ENCODE measurements around the gene PAPPA2.

PAPPA2 gene

DNA sequence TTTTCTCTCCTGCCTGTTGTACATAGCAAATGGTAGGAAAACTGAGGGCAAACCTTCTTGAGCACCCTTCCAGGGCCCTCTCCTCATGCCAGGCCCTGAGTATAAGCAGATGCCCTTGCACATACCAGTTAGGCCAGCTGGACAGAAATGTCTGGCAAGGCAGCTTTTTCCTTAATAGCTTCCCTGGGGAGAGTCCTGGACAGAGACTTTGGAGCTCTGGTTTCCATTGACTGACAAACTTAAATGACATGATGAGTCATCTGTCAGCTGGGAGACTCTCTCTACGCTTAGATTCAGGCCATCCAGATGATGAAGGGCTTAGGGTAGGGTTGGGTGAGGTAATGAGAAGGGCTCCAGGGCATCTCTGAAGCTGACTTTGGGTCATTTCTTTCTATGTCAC, 384.1 kb downstream of the PAPPA2 start:
- no peak overlapping the region for H3K4me3 ChIP-seq (ENCODE audit: low read depth, low read length)
- TF ChIP-seq CTCF (IDR thresholded peaks at IDR 0.05; ENCODE audit: borderline replicate concordance, insufficient read depth, low read depth, low read length) = no peak

- no peak overlapping the region for H3K4me3 ChIP-seq (ENCODE audit: low read depth, low read length)
- TF ChIP-seq CTCF (IDR thresholded peaks at IDR 0.05; ENCODE audit: borderline replicate concordance, insufficient read depth, low read depth, low read length) = no peak
Observed at GRCh38 chr1:176849281-176849680, 386.3 kb downstream of the PAPPA2 start.

DNA sequence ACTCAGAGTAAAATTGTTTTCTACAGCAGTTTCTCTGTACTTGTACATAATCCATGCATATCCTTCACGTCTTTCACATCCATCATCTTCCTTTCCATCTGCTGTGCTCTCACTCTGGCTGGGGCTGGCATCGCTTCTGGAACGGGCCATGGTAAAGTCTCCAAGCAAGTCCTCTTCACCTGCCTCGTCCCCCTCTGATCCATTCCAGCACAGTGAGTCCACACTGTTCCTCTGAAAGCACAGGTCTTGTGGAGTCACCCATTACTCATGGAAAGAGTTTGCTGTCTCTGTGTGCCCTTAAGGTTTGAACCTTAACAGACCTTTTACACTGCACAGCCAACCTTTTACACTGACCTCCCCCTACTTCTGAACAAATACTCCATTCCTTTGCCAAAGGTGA, 387.9 kb downstream of the PAPPA2 start:
- H3K4me3 ChIP-seq (ENCODE audit: low read depth, low read length) = no peak overlapping the region
- no peak for TF ChIP-seq CTCF (IDR thresholded peaks at IDR 0.05; ENCODE audit: borderline replicate concordance, insufficient read depth, low read depth, low read length)

- TF ChIP-seq CTCF (IDR thresholded peaks at IDR 0.05; ENCODE audit: borderline replicate concordance, insufficient read depth, low read depth, low read length) = no peak
- no peak overlapping the region for H3K4me3 ChIP-seq (ENCODE audit: low read depth, low read length)
Observed at GRCh38 chr1:176852124-176852523, 389.1 kb downstream of the PAPPA2 start.

DNA sequence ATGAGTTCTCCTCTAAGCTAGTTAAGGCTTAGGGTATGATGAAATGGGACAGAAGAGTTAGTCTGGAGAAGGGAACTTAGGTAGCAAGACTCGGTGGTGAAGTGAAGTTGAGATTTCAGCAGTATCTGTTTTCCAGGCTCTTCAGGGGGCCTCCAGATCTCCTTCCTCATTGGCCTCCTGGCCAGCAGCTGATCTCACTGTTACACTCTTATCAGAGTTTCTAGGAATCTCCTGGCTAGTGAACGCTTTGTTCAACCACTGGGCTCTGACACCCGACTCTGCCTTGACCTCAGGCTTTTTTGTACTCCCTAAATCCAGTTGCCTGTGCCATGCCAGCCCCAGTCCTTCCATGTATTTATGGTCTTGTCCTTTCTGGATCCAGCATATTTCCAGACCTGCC, 390.5 kb downstream of the PAPPA2 start:
- no peak overlapping the region for H3K4me3 ChIP-seq (ENCODE audit: low read depth, low read length)
- no peak for TF ChIP-seq CTCF (IDR thresholded peaks at IDR 0.05; ENCODE audit: borderline replicate concordance, insufficient read depth, low read depth, low read length)

DNA sequence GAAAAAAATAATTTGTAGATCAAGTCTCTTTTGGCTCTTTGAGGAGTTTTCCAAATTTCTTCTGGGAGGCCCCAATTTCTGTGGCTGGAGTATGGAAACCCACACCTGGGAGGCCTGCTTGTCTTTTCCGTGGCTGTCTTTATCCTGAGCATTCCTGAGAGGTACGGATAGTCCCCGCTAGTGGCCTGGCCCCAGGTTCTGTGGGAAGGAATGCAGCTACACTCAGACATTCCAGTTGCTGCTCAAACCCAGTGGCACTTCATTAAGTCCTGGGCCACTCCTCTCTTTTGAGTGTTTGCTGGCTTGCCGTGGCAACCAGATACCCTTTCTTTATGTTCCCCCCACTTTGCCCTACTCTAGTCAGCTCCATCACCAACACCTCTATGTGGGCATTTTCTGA, 391.1 kb downstream of the PAPPA2 start:
- TF ChIP-seq CTCF (IDR thresholded peaks at IDR 0.05; ENCODE audit: borderline replicate concordance, insufficient read depth, low read depth, low read length) = no peak
- H3K4me3 ChIP-seq (ENCODE audit: low read depth, low read length) = no peak overlapping the region

DNA sequence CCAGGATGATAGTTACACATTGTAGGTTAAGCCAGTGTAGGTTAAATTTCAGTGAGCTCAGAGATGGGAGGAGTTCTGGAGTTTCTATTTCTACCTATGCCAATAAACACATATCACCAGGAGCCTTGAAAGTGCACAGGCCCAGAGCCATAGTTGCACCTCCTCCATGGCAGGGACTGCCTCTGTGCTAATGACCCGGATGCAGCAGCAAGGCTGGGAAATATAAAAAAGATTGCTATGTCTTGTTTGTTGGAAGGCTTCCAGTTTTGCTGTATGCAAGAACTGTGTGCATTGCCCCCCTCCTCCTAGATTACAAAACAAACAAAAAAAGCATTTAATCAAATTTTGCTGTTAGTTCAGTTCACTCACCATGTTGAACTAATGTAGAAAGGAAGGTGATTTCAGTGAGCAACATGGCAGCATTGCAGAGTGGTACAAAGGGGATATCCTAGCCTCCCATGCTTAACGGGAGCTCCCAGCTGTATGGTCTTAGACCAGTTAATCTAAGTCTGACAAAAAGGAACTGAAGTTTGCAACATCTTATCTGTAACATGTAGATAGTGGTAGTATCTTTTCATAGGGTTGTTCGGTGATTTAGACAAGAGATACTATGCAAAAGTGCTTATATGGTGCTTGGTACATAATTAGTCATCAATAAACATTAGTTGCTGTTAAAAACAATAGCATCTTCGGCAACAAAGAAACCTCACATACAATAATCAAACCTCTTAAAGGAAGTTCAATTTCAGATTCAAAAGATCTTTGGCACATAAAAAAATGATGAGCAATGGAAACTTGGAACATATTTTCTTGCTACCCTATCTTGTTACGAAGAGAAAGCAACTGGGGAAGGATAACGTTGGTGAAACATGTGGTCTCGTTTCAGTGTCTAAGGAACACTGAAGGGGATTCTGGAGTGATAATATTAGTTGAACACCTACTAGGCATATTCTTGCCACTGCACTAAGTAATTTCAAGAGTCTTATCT, 392.1 kb downstream of the PAPPA2 start:
- no peak overlapping the region for H3K4me3 ChIP-seq (ENCODE audit: low read depth, low read length)
- no peak for TF ChIP-seq CTCF (IDR thresholded peaks at IDR 0.05; ENCODE audit: borderline replicate concordance, insufficient read depth, low read depth, low read length)

All from GM12875 (cell line).